ENCODE data around the gene IVD.

DNA sequence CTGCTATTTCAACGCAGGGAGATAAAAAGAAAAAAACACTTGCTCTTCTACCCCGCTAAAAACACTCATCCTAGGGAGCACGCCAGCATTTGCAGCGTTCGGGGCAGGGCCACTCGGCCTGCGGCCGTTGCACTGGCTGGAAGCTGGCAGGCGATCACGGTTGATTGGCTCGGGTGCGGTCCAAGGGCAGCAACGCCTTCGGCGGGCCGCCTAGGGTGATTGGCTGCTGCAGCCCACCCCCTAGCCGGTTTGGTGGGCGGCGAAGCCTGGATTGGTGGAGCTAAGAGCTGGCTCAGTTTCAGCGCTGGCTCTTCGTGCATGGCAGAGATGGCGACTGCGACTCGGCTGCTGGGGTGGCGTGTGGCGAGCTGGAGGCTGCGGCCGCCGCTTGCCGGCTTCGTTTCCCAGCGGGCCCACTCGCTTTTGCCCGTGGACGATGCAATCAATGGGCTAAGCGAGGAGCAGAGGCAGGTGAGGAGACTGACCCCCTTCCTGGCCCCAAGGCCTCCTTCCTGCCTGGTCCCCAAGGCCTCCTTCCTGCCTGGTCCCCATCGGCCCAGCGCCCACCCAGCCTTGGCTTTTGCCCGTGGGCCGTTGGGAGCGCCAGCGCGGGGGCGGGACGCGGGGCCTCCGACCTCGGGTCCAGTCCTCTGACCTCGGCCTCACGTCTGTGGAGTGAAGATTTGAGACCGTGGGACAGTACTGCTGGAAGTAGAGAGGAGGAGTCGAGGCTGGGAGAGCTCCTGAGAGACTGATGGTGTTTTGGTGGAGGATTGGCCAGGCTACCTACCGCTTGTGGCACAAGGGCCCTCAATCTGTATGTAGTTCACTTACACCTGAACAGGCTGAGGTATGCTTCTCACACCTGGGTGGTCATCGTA, at the start of gene IVD:
- TF ChIP-seq, protein P1, sequence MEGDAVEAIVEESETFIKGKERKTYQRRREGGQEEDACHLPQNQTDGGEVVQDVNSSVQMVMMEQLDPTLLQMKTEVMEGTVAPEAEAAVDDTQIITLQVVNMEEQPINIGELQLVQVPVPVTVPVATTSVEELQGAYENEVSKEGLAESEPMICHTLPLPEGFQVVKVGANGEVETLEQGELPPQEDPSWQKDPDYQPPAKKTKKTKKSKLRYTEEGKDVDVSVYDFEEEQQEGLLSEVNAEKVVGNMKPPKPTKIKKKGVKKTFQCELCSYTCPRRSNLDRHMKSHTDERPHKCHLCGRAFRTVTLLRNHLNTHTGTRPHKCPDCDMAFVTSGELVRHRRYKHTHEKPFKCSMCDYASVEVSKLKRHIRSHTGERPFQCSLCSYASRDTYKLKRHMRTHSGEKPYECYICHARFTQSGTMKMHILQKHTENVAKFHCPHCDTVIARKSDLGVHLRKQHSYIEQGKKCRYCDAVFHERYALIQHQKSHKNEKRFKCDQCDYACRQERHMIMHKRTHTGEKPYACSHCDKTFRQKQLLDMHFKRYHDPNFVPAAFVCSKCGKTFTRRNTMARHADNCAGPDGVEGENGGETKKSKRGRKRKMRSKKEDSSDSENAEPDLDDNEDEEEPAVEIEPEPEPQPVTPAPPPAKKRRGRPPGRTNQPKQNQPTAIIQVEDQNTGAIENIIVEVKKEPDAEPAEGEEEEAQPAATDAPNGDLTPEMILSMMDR (IDR thresholded peaks at IDR 0.05) = no peak
- TF ChIP-seq EZH2 (IDR thresholded peaks at IDR 0.05; ENCODE audit: borderline replicate concordance, insufficient read depth, low read depth, low read length, poor library complexity, severe bottlenecking) = no peak
